H1 (cell line): Measurements from ENCODE around the gene FAM186B. TPM values are rescaled to one million over a fixed set of nuclear protein-coding genes. Genes with fewer than 3 reads are reported as not detected.

Source experiments
- CTCF ChIA-PET: fragments of 300-600 bp; sonication (Branson Sonifier 250); formaldehyde crosslinking; loops from one replicate; lab custom pipeline; 2021; ENCODE audit not compliant: partially characterized antibody; lab: Charles Lee
- POLR2A ChIA-PET: fragments of 300-600 bp; sonication (Branson Sonifier 250); formaldehyde crosslinking; loops from one replicate; lab custom pipeline; 2021; ENCODE audit warnings: inconsistent platforms; ENCODE audit not compliant: partially characterized antibody; lab: Charles Lee
- DNase-seq, 2 experiments: peaks; one replicate each; pipeline versions ENCODE4 v3.0.0 to v3.0.0-alpha.2; 2010 to 2022; ENCODE audit warnings: low spot score in 2 of 2, low read depth in 1 of 2, mixed read lengths in 1 of 2
- FAIRE-seq: peaks from 2 replicates; lab custom pipeline; 2011; peaks lifted over from hg19 to GRCh38; lab: Jason Lieb, UNC
- H2AFZ ChIP-seq: 2 replicates; pipeline ENCODE4 v1.8.1; 2012; ENCODE audit warnings: low read length, inconsistent platforms
- H2AK5ac ChIP-seq: 2 replicates; pipeline ENCODE4 v1.6.1; 2013; ENCODE audit warnings: low read depth, low read length
- H2BK120ac ChIP-seq: replicated peaks from 2 replicates; pipeline ENCODE3; 2013; ENCODE audit warnings: low read depth, low read length, inconsistent platforms
- H2BK12ac ChIP-seq: 2 replicates; pipeline ENCODE4 v1.6.1; 2013; ENCODE audit warnings: low read depth, low read length
- H2BK15ac ChIP-seq: 2 replicates; pipeline ENCODE4 v1.6.1; 2013; ENCODE audit warnings: low read length
- H2BK20ac ChIP-seq: 2 replicates; pipeline ENCODE4 v1.6.1; 2013; ENCODE audit warnings: low read length
- H2BK5ac ChIP-seq: 2 replicates; pipeline ENCODE4 v1.6.1; 2013; ENCODE audit warnings: low read depth, low read length
- H3K14ac ChIP-seq: 2 replicates; pipeline ENCODE4 v1.6.1; 2013; ENCODE audit warnings: inconsistent platforms; ENCODE audit not compliant: insufficient read length
- H3K18ac ChIP-seq: 2 replicates; pipeline ENCODE4 v1.6.1; 2013; ENCODE audit warnings: low read length; ENCODE audit errors: extremely low read depth
- H3K23ac ChIP-seq: 2 replicates; pipeline ENCODE4 v1.6.1; 2013; ENCODE audit warnings: inconsistent platforms; ENCODE audit not compliant: insufficient read length
- H3K23me2 ChIP-seq: 2 replicates; pipeline ENCODE4 v1.6.1; 2013; ENCODE audit warnings: low read depth, low read length
- H3K27ac ChIP-seq: 2 replicates; pipeline ENCODE4 v1.6.1; 2011; ENCODE audit warnings: low read depth, low read length, inconsistent platforms
- H3K27me3 ChIP-seq, 4 experiments: replicated peaks in 1 of 4; 1 replicate in 1 of 4; 2 replicates in 3 of 4; pipeline versions ENCODE4 v1.6.1 to v1.8.1; 2011 to 2013; ENCODE audit warnings: low read length in 3 of 4, mild to moderate bottlenecking in 3 of 4, inconsistent platforms in 2 of 4, mixed read lengths in 2 of 4, moderate library complexity in 1 of 4; ENCODE audit not compliant: control insufficient read depth in 3 of 4, insufficient read depth in 3 of 4; ENCODE audit errors: extremely low read depth in 1 of 4
- H3K36me3 ChIP-seq, 4 experiments: 2 replicates each; pipeline versions ENCODE4 v1.6.1 to v1.8.1; 2011 to 2013; ENCODE audit warnings: mild to moderate bottlenecking in 4 of 4, low read length in 3 of 4, moderate library complexity in 2 of 4, control low read depth in 1 of 4, inconsistent platforms in 1 of 4; ENCODE audit not compliant: insufficient read depth in 4 of 4, control insufficient read depth in 2 of 4
- H3K4ac ChIP-seq: replicated peaks from 2 replicates; pipeline ENCODE3; 2013; ENCODE audit warnings: low read length, low read depth, mixed read lengths, inconsistent platforms; ENCODE audit not compliant: insufficient read length
- H3K4me1 ChIP-seq, 4 experiments: replicated peaks in 1 of 4; 1 replicate in 1 of 4; 2 replicates in 3 of 4; pipeline versions ENCODE4 v1.6.1 to v1.8.1; 2011 to 2013; ENCODE audit warnings: low read length in 3 of 4, inconsistent platforms in 2 of 4, mixed read lengths in 1 of 4; ENCODE audit not compliant: insufficient read depth in 4 of 4, control insufficient read depth in 3 of 4
- H3K4me2 ChIP-seq, 2 experiments: 2 replicates each; pipeline versions ENCODE4 v1.6.1 to v1.8.1; 2011 to 2013; ENCODE audit warnings: low read depth in 2 of 2, low read length in 2 of 2, control low read depth in 1 of 2, inconsistent platforms in 1 of 2, mild to moderate bottlenecking in 1 of 2; ENCODE audit not compliant: insufficient read depth in 1 of 2
- H3K4me3 ChIP-seq, 4 experiments: fragments of 200-600, 300-600 bp in 1 of 4; sonication (generic), shearing (Covaris generic), sonication (Bioruptor Twin) in 1 of 4; 2 replicates each; pipeline versions ENCODE4 v1.5.1 to v1.8.1; 2011 to 2016; ENCODE audit warnings: low read length in 4 of 4, low read depth in 3 of 4, control low read depth in 2 of 4, inconsistent platforms in 2 of 4, mild to moderate bottlenecking in 2 of 4, mixed read lengths in 1 of 4, moderate library complexity in 1 of 4; ENCODE audit not compliant: insufficient read depth in 2 of 4; ENCODE audit errors: extremely low read depth in 1 of 4
- H3K56ac ChIP-seq: replicated peaks from 2 replicates; pipeline ENCODE3; 2013; ENCODE audit warnings: low read depth, mild to moderate bottlenecking, mixed read lengths, low read length, inconsistent platforms; ENCODE audit not compliant: insufficient read length
- H3K79me1 ChIP-seq: 2 replicates; pipeline ENCODE4 v1.6.1; 2013; ENCODE audit warnings: low read depth, low read length, control low read depth
- H3K79me2 ChIP-seq, 2 experiments: 2 replicates each; pipeline versions ENCODE4 v1.6.1 to v1.8.1; 2012 to 2013; ENCODE audit warnings: low read length in 2 of 2, mild to moderate bottlenecking in 2 of 2, inconsistent platforms in 1 of 2; ENCODE audit not compliant: insufficient read depth in 2 of 2, control insufficient read depth in 1 of 2
- H3K9ac ChIP-seq, 4 experiments: replicated peaks in 1 of 4; 1 replicate in 1 of 4; 2 replicates in 3 of 4; pipeline versions ENCODE4 v1.6.1 to v1.8.1; 2011 to 2013; ENCODE audit warnings: low read depth in 3 of 4, low read length in 3 of 4, control low read depth in 2 of 4, mild to moderate bottlenecking in 2 of 4, moderate library complexity in 2 of 4, inconsistent platforms in 1 of 4; ENCODE audit errors: extremely low read depth in 1 of 4
- H3K9me3 ChIP-seq, 2 experiments: 2 replicates each; pipeline versions ENCODE4 v1.6.1 to v1.8.1; 2012 to 2013; ENCODE audit warnings: mild to moderate bottlenecking in 2 of 2, moderate library complexity in 2 of 2, control low read depth in 1 of 2, inconsistent platforms in 1 of 2, low read depth in 1 of 2, low read length in 1 of 2, mixed read lengths in 1 of 2; ENCODE audit not compliant: insufficient read depth in 2 of 2
- H4K20me1 ChIP-seq, 2 experiments: replicated peaks in 1 of 2; 2 replicates each; pipeline versions ENCODE3 to v1.8.1; 2011 to 2013; ENCODE audit warnings: inconsistent platforms in 2 of 2, low read length in 2 of 2, mild to moderate bottlenecking in 1 of 2; ENCODE audit not compliant: insufficient read depth in 2 of 2, control insufficient read depth in 1 of 2
- H4K5ac ChIP-seq: 2 replicates; pipeline ENCODE4 v1.6.1; 2013; ENCODE audit warnings: low read length, low read depth, mixed read lengths, inconsistent platforms; ENCODE audit not compliant: insufficient read length
- H4K8ac ChIP-seq: 2 replicates; pipeline ENCODE4 v1.8.0; 2013; ENCODE audit warnings: mild to moderate bottlenecking, moderate library complexity, low read length, inconsistent platforms; ENCODE audit not compliant: insufficient read depth; ENCODE audit errors: extremely low read depth
- H4K91ac ChIP-seq: replicated peaks from 2 replicates; pipeline ENCODE3; 2013; ENCODE audit warnings: low read length, mixed read lengths, inconsistent platforms; ENCODE audit not compliant: insufficient read length
- ASH2L ChIP-seq: fragments of 200-600, 300-600 bp; sonication (generic); IDR thresholded peaks from one replicate; pipeline ENCODE4 v1.7.1; 2017; ENCODE audit warnings: low read length
- CEBPB ChIP-seq: IDR thresholded peaks from 2 replicates; pipeline ENCODE4 v1.6.1; 2012; ENCODE audit warnings: low read depth, low read length
- CTCF ChIP-seq, 3 experiments: IDR thresholded peaks; 1 replicate in 2 of 3; 2 replicates in 1 of 3; pipeline versions ENCODE4 v1.5.1 to v1.6.1; 2011; ENCODE audit warnings: low read length in 3 of 3, mild to moderate bottlenecking in 3 of 3, inconsistent platforms in 2 of 3, low read depth in 1 of 3, moderate library complexity in 1 of 3; ENCODE audit not compliant: insufficient read depth in 1 of 3; ENCODE audit errors: control extremely low read depth in 1 of 3
- EZH2 ChIP-seq: fragments of 200-600 bp; sonication (generic); IDR thresholded peaks from 2 replicates; pipeline ENCODE4 v1.7.1; 2012; ENCODE audit warnings: low read depth, mild to moderate bottlenecking, moderate library complexity, low read length, inconsistent platforms; ENCODE audit not compliant: severe bottlenecking
- FOSL1 ChIP-seq: IDR thresholded peaks from 2 replicates; pipeline ENCODE4 v1.6.1; 2011; ENCODE audit warnings: mild to moderate bottlenecking, low read depth, low read length, moderate library complexity; ENCODE audit not compliant: insufficient read depth
- POU5F1 ChIP-seq: IDR thresholded peaks from 2 replicates; pipeline ENCODE4 v1.6.1; 2011; ENCODE audit warnings: low read depth, mild to moderate bottlenecking, low read length, moderate library complexity
- TBP ChIP-seq: IDR thresholded peaks from 2 replicates; pipeline ENCODE4 v1.6.1; 2011; ENCODE audit warnings: low read depth, low read length, improper control_type of control experiment
- WGBS, 2 experiments: shearing (Covaris generic) in 1 of 2; methylation state at CpG; one replicate each; pipeline versions ENCODE4 v1.1.6 to v1.1.7; 2013 to 2015; ENCODE audit warnings: low lambda C conversion rate in 2 of 2, mixed read lengths in 2 of 2, inconsistent platforms in 1 of 2, low coverage in 1 of 2, missing lambda C conversion rate in 1 of 2; ENCODE audit not compliant: insufficient replicate concordance in 2 of 2, insufficient coverage in 1 of 2, insufficient read length in 1 of 2; ENCODE audit errors: extremely low coverage in 1 of 2, missing lambda C conversion rate in 1 of 2; 5-methylcytosine and 5-hydroxymethylcytosine counted together
- polyA plus RNA-seq, 7 experiments: library from polyadenylated mRNA; depleted of rRNA in 3 of 7; stranded (reverse) in 5 of 7; unstranded in 2 of 7; fragments of >200 nt in 5 of 7; fragments of 200-250 nt in 2 of 7; gene quantifications; 1 replicate in 5 of 7; 2 replicates in 1 of 7; 4 replicates in 1 of 7; pipeline versions ENCODE4 v1.2.1 to v1.2.3, GENCODE V29; 2011 to 2013; ENCODE audit warnings: missing spikeins in 2 of 7, mixed read lengths in 2 of 7
- total RNA-seq: library from RNA; stranded (reverse); fragmentation: NEBNext Ultra II Directional; extraction: Animal tissue kit (Norgen Biotek cat#: 25700); gene quantifications from 2 replicates; pipeline ENCODE4 v1.2.1, GENCODE V29; 2021

Gene FAM186B
- total and polyA plus RNA-seq, 2 of the 8 experiments (the other 6 are each of a cell fraction or from before 2014, with no cell fraction given): 0.12 to 0.73 TPM

- no peak for DNase-seq
These were observed 46.3 kb downstream of the FAM186B start for GRCh38 chr12:49559011-49559675.

More at GRCh38 chr12:49559011-49559675, 46.3 kb downstream of the FAM186B start:
- Histone ChIP-seq H3K4me3 (no peak overlapping the region), H3K4me2 (no peak overlapping the region), H4K8ac (no peak overlapping the region), H2BK15ac (no peak overlapping the region), H3K27me3 (no peaks in the 10 kb centered on the region), H3K9me3 (no peaks in the 10 kb centered on the region), H2AFZ (no peak overlapping the region), H3K4me1 (no peaks in the 10 kb centered on the region; a peak in 1 of 7 replicates), H3K4ac (no peak overlapping the region), H2BK12ac (no peak overlapping the region), H3K79me1 (no peaks in the 10 kb centered on the region), H3K79me2 (no peaks in the 10 kb centered on the region), H4K5ac (no peak overlapping the region), H3K14ac (no peak overlapping the region), H3K27ac (no peak overlapping the region), H3K18ac (no peak overlapping the region), H4K91ac (no peak overlapping the region), H2BK120ac (no peak overlapping the region), H2BK5ac (no peak overlapping the region), H3K23ac (no peak overlapping the region), H3K23me2 (no peaks in the 10 kb centered on the region), H2BK20ac (no peak overlapping the region), H4K20me1 (peaks cover 0 to 10% of the 10 kb centered on the region in 2 experiments), H3K36me3 (peaks cover 24 to 57% (median 45%) of the 10 kb centered on the region in 4 experiments; a peak in 7 of 8 replicates), H2AK5ac (no peak overlapping the region), H3K9ac (no peak overlapping the region), H3K56ac (no peak overlapping the region)
- 92% methylated on average over 17 of the region's 17 CpGs; no CpG with 5 or more reads in 1 of the 2 experiments for WGBS, 2 experiments
- no peak for FAIRE-seq
- POLR2A ChIA-PET: interaction anchor here (1.3 to 3.1 kb wide), 5 partner anchors 8 to 61 kb away, joined by 3 to 12 read pairs (median 5); partner anchors contain the start of gene MCRS1
- CTCF ChIA-PET: interaction anchor here (0.7 to 14.0 kb wide), 8 partner anchors 9 to 270 kb away, joined by 3 to 140 read pairs (median 3); no protein-coding TSS in a partner anchor
- TF ChIP-seq POU5F1: no peak
- TF ChIP-seq CTCF (IDR thresholded peaks at IDR 0.05; ENCODE audit: control extremely low read depth in 1 of 3, insufficient read depth in 1 of 3, low read depth in 1 of 3, low read length in 3 of 3): no peak
- TF ChIP-seq TBP: no peak
- TF ChIP-seq EZH2: no peak
- no peak for TF ChIP-seq CEBPB
- no peak for TF ChIP-seq FOSL1
- TF ChIP-seq ASH2L: no peak
